ENCODE results near the gene COL25A1. TPM values are rescaled to one million over a fixed set of nuclear protein-coding genes. Genes with fewer than 3 reads are reported as not detected.

The COL25A1 gene
- total and polyA plus RNA-seq, 2 experiments from 2014 or later, result 0.25 TPM; not detected in 1

- Histone ChIP-seq H3K9me3 (ENCODE audit: low read depth) (no peaks in the 10 kb centered on the region), H3K27ac (no peak overlapping the region), H3K4me3 (no peak overlapping the region), H3K9me2 (ENCODE audit: insufficient read depth) (no peaks in the 10 kb centered on the region), H3K27me3 (replicated peaks; ENCODE audit: insufficient read depth) (no peaks in the 10 kb centered on the region), H3K36me3 (ENCODE audit: low read depth) (no peaks in the 10 kb centered on the region), H3K4me2 (ENCODE audit: unreplicated experiment) (peak overlapping the region; percentile 24), H3K9ac (no peak overlapping the region), H3K79me2 (ENCODE audit: insufficient read depth) (no peaks in the 10 kb centered on the region), H3F3A (ENCODE audit: insufficient read depth) (peaks cover 4% of the 10 kb centered on the region; the same call in 1 of the 2 replicates), H4K20me1 (ENCODE audit: insufficient read depth) (no peaks in the 10 kb centered on the region), H2AFZ (0 out of 2 replicates have a peak overlapping the region, but pooled peaks have one; percentile 5), H3K4me1 (ENCODE audit: insufficient read depth) (peaks cover 33% of the 10 kb centered on the region)
- TF ChIP-seq EZH2 (IDR thresholded peaks at IDR 0.05; ENCODE audit: insufficient read depth, poor library complexity, severe bottlenecking), result no peak
- no peak for TF ChIP-seq EZH2phosphoT487 (IDR thresholded peaks at IDR 0.05; ENCODE audit: insufficient read depth, low read depth)
- in situ Hi-C loops (cut with MboI), result loop anchor here (10.0 to 25.0 kb wide), 2 partner anchors 575 to 982 kb away; partner anchors contain the start of genes CFI and GAR1
- 49 to 56% methylated on average over 4 of the region's 4 CpGs for WGBS, 2 experiments (ENCODE audit: low coverage in 1 of 2, low lambda C conversion rate in 2 of 2, missing lambda C conversion rate in 2 of 2)
- peak; percentile 48 for DNase-seq
These were observed 472.4 kb downstream of the COL25A1 start for GRCh38 chr4:108829966-108830492.

GRCh38 chr4:108828620-108829019, 473.8 kb downstream of the COL25A1 start:
- WGBS, 2 experiments (ENCODE audit: low coverage in 1 of 2, low lambda C conversion rate in 2 of 2, missing lambda C conversion rate in 2 of 2), result 38 to 39% methylated on average over 3 of the region's 3 CpGs
- in situ Hi-C loops (cut with MboI), result loop anchor here (25.0 kb wide), 1 partner anchor 984 kb away; the partner anchor contains the start of genes CFI and GAR1

DNA sequence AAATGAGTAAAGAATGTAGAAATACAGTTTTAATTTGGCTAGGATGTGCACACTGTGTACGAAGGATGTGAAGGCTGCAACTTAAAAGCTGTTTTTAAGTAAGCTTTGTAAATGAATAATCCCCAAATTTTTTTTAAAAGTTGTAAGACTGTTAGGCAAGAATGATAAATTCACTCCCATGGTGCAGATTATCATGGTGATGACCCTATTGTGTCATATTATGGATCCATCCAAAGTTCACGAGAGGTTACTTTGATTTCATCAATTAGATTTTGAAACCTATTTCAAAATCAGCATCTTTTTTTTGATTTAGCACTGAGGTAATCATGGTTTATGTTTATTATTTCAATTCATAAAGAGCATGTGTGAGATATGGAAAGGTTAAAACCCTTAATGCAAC, 476.7 kb downstream of the COL25A1 start:
- DNase-seq, result no peak
- H3K4me3 ChIP-seq, result no peak overlapping the region
- peaks cover 19% of the 10 kb centered on the region for H3K4me1 ChIP-seq (ENCODE audit: insufficient read depth)
- no peak overlapping the region for H3K9ac ChIP-seq
- H4K20me1 ChIP-seq (ENCODE audit: insufficient read depth), result no peaks in the 10 kb centered on the region
- no peaks in the 10 kb centered on the region for H3K9me2 ChIP-seq (ENCODE audit: insufficient read depth)
- H3F3A ChIP-seq (ENCODE audit: insufficient read depth), result peaks cover 6% of the 10 kb centered on the region
- no peaks in the 10 kb centered on the region for H3K79me2 ChIP-seq (ENCODE audit: insufficient read depth)
- H3K4me2 ChIP-seq (ENCODE audit: unreplicated experiment), result no peak overlapping the region
- no peak overlapping the region for H3K27ac ChIP-seq
- in situ Hi-C loops (cut with MboI), result loop anchor here (25.0 kb wide), 1 partner anchor 987 kb away; the partner anchor contains the start of genes CFI and GAR1
- TF ChIP-seq EZH2phosphoT487 (IDR thresholded peaks at IDR 0.05; ENCODE audit: insufficient read depth, low read depth), result no peak
- no peak for TF ChIP-seq EZH2 (IDR thresholded peaks at IDR 0.05; ENCODE audit: insufficient read depth, poor library complexity, severe bottlenecking)
- 72 to 74% methylated on average over 2 of the region's 2 CpGs for WGBS, 2 experiments (ENCODE audit: low coverage in 1 of 2, low lambda C conversion rate in 2 of 2, missing lambda C conversion rate in 2 of 2)
- no peaks in the 10 kb centered on the region for H3K9me3 ChIP-seq (ENCODE audit: low read depth)
- H3K36me3 ChIP-seq (ENCODE audit: low read depth), result no peaks in the 10 kb centered on the region
- no peak overlapping the region for H2AFZ ChIP-seq
- no peaks in the 10 kb centered on the region for H3K27me3 ChIP-seq (replicated peaks; ENCODE audit: insufficient read depth)

More at GRCh38 chr4:108828620-108829019, 473.8 kb downstream of the COL25A1 start:
- H3K36me3 ChIP-seq (ENCODE audit: low read depth), result no peaks in the 10 kb centered on the region
- no peak for DNase-seq
- TF ChIP-seq EZH2phosphoT487 (IDR thresholded peaks at IDR 0.05; ENCODE audit: insufficient read depth, low read depth) (no peak), EZH2 (IDR thresholded peaks at IDR 0.05; ENCODE audit: insufficient read depth, poor library complexity, severe bottlenecking) (no peak)
- H3K9me3 ChIP-seq (ENCODE audit: low read depth), result no peaks in the 10 kb centered on the region
- no peaks in the 10 kb centered on the region for H3K79me2 ChIP-seq (ENCODE audit: insufficient read depth)
- H3K9ac ChIP-seq, result no peak overlapping the region
- peaks cover 22% of the 10 kb centered on the region for H3K4me1 ChIP-seq (ENCODE audit: insufficient read depth)
- H3F3A ChIP-seq (ENCODE audit: insufficient read depth), result no peaks in the 10 kb centered on the region
- H3K27me3 ChIP-seq (replicated peaks; ENCODE audit: insufficient read depth), result no peaks in the 10 kb centered on the region
- H3K4me2 ChIP-seq (ENCODE audit: unreplicated experiment), result no peak overlapping the region
- no peak overlapping the region for H2AFZ ChIP-seq
- no peak overlapping the region for H3K4me3 ChIP-seq
- H3K27ac ChIP-seq, result no peak overlapping the region
- H3K9me2 ChIP-seq (ENCODE audit: insufficient read depth), result no peaks in the 10 kb centered on the region
- no peaks in the 10 kb centered on the region for H4K20me1 ChIP-seq (ENCODE audit: insufficient read depth)

DNA sequence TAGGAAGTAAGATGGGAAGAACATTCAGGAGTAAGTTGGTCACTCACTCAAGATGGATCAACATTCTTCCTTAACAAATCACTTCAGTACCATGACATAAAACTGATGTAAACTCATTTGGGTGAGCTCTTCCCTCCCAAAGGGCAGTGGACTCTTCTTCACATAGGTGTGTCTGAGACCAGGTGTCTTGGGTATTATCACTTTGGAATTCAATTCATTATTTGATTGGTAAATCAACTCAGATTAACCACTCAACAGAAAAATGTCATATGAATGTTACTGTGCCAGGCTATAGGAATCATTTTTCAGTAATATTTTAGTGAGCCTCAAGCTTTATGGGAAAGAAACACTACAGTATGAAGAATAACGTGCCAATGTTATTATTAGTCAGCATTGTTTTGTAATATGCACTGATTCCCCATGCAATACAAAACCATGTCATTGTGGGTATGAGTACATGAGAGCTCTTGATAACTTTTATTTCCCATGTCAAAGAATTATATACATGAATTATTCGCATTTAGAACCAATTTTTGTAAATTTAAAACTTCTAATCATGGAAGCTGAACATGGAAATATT, 481.0 kb downstream of the COL25A1 start:
- in situ Hi-C loops (cut with MboI), result no loop called here
- no peak overlapping the region for H3K9ac ChIP-seq
- TF ChIP-seq EZH2 (IDR thresholded peaks at IDR 0.05; ENCODE audit: insufficient read depth, poor library complexity, severe bottlenecking), result no peak
- no peak for TF ChIP-seq EZH2phosphoT487 (IDR thresholded peaks at IDR 0.05; ENCODE audit: insufficient read depth, low read depth)
- no peaks in the 10 kb centered on the region for H3K79me2 ChIP-seq (ENCODE audit: insufficient read depth)
- H3K9me2 ChIP-seq (ENCODE audit: insufficient read depth), result no peaks in the 10 kb centered on the region
- peaks cover 17% of the 10 kb centered on the region for H3K4me1 ChIP-seq (ENCODE audit: insufficient read depth)
- H4K20me1 ChIP-seq (ENCODE audit: insufficient read depth), result no peaks in the 10 kb centered on the region
- no peaks in the 10 kb centered on the region for H3K9me3 ChIP-seq (ENCODE audit: low read depth)
- DNase-seq, result peak; percentile 76
- H3F3A ChIP-seq (ENCODE audit: insufficient read depth), result peaks cover 10% of the 10 kb centered on the region
- no peaks in the 10 kb centered on the region for H3K27me3 ChIP-seq (replicated peaks; ENCODE audit: insufficient read depth)
- no peak overlapping the region for H3K4me3 ChIP-seq
- no peak overlapping the region for H2AFZ ChIP-seq
- WGBS, 2 experiments (ENCODE audit: low coverage in 1 of 2, low lambda C conversion rate in 2 of 2, missing lambda C conversion rate in 2 of 2), result 49 to 52% methylated on average over 2 of the region's 2 CpGs
- H3K27ac ChIP-seq, result peak overlapping the region; percentile 51
- H3K4me2 ChIP-seq (ENCODE audit: unreplicated experiment), result peak overlapping the region; percentile 37
- H3K36me3 ChIP-seq (ENCODE audit: low read depth), result no peaks in the 10 kb centered on the region
